ENCODE results near the gene CAVIN4.

The CAVIN4 gene

GRCh38 chr9:100583014-100583802, 5.3 kb downstream of the CAVIN4 start:
- no peaks in the 10 kb centered on the region; the same call in 1 of the 2 replicates for H3K4me1 ChIP-seq (ENCODE audit: low read length)
- H3K27me3 ChIP-seq (ENCODE audit: low read depth, low read length), result no peaks in the 10 kb centered on the region
- H3K4me3 ChIP-seq (ENCODE audit: low read length), result no peak overlapping the region
- no peaks in the 10 kb centered on the region for H3K36me3 ChIP-seq (replicated peaks; ENCODE audit: low read depth, low read length)
- H3K27ac ChIP-seq (ENCODE audit: low read length), result no peak overlapping the region
- H2AFZ ChIP-seq (ENCODE audit: low read depth, low read length), result no peak overlapping the region
- no peak overlapping the region for H3K9ac ChIP-seq (ENCODE audit: low read length)
- no peaks in the 10 kb centered on the region for H4K20me1 ChIP-seq (ENCODE audit: insufficient read depth, low read length)
- no peaks in the 10 kb centered on the region for H3K79me2 ChIP-seq (ENCODE audit: low read length)
- no peak overlapping the region for H3K4me2 ChIP-seq (ENCODE audit: low read length)
- TF ChIP-seq, protein P1, sequence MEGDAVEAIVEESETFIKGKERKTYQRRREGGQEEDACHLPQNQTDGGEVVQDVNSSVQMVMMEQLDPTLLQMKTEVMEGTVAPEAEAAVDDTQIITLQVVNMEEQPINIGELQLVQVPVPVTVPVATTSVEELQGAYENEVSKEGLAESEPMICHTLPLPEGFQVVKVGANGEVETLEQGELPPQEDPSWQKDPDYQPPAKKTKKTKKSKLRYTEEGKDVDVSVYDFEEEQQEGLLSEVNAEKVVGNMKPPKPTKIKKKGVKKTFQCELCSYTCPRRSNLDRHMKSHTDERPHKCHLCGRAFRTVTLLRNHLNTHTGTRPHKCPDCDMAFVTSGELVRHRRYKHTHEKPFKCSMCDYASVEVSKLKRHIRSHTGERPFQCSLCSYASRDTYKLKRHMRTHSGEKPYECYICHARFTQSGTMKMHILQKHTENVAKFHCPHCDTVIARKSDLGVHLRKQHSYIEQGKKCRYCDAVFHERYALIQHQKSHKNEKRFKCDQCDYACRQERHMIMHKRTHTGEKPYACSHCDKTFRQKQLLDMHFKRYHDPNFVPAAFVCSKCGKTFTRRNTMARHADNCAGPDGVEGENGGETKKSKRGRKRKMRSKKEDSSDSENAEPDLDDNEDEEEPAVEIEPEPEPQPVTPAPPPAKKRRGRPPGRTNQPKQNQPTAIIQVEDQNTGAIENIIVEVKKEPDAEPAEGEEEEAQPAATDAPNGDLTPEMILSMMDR (IDR thresholded peaks at IDR 0.05; ENCODE audit: low read depth, low read length), result no peak
- no peak for TF ChIP-seq EZH2phosphoT487 (IDR thresholded peaks at IDR 0.05; ENCODE audit: low read depth)
- no peaks in the 10 kb centered on the region for H3K9me3 ChIP-seq (ENCODE audit: insufficient read depth, low read length)

GRCh38 chr9:100584951-100585350, 7.1 kb downstream of the CAVIN4 start:
- no peak overlapping the region for H3K4me3 ChIP-seq (ENCODE audit: low read length)
- H3K27ac ChIP-seq (ENCODE audit: low read length), result no peak overlapping the region
- H3K9ac ChIP-seq (ENCODE audit: low read length), result no peak overlapping the region
- TF ChIP-seq EZH2phosphoT487 (IDR thresholded peaks at IDR 0.05; ENCODE audit: low read depth), result no peak
- TF ChIP-seq, protein P1 (IDR thresholded peaks at IDR 0.05; ENCODE audit: low read depth, low read length), result no peak
- H3K27me3 ChIP-seq (ENCODE audit: low read depth, low read length), result no peaks in the 10 kb centered on the region
- no peak overlapping the region for H2AFZ ChIP-seq (ENCODE audit: low read depth, low read length)
- H3K4me2 ChIP-seq (ENCODE audit: low read length), result no peak overlapping the region
- H3K36me3 ChIP-seq (replicated peaks; ENCODE audit: low read depth, low read length), result no peaks in the 10 kb centered on the region
- no peaks in the 10 kb centered on the region; the same call in 1 of the 2 replicates for H3K4me1 ChIP-seq (ENCODE audit: low read length)
- no peaks in the 10 kb centered on the region for H3K9me3 ChIP-seq (ENCODE audit: insufficient read depth, low read length)
- no peaks in the 10 kb centered on the region for H4K20me1 ChIP-seq (ENCODE audit: insufficient read depth, low read length)
- no peaks in the 10 kb centered on the region for H3K79me2 ChIP-seq (ENCODE audit: low read length)

GRCh38 chr9:100586093-100586492, 8.2 kb downstream of the CAVIN4 start:
- Histone ChIP-seq H3K79me2 (ENCODE audit: low read length) (no peaks in the 10 kb centered on the region), H3K27me3 (ENCODE audit: low read depth, low read length) (no peaks in the 10 kb centered on the region), H3K9ac (ENCODE audit: low read length) (no peak overlapping the region), H3K4me2 (ENCODE audit: low read length) (no peak overlapping the region), H4K20me1 (ENCODE audit: insufficient read depth, low read length) (no peaks in the 10 kb centered on the region), H2AFZ (ENCODE audit: low read depth, low read length) (no peak overlapping the region), H3K36me3 (replicated peaks; ENCODE audit: low read depth, low read length) (no peaks in the 10 kb centered on the region), H3K9me3 (ENCODE audit: insufficient read depth, low read length) (no peaks in the 10 kb centered on the region), H3K4me1 (ENCODE audit: low read length) (no peaks in the 10 kb centered on the region; the same call in 1 of the 2 replicates), H3K27ac (ENCODE audit: low read length) (no peak overlapping the region), H3K4me3 (ENCODE audit: low read length) (no peak overlapping the region)
- TF ChIP-seq, protein P1 (IDR thresholded peaks at IDR 0.05; ENCODE audit: low read depth, low read length), result no peak
- no peak for TF ChIP-seq EZH2phosphoT487 (IDR thresholded peaks at IDR 0.05; ENCODE audit: low read depth)

GRCh38 chr9:100587375-100587774, 9.5 kb downstream of the CAVIN4 start:
- no peaks in the 10 kb centered on the region for H3K27me3 ChIP-seq (ENCODE audit: low read depth, low read length)
- TF ChIP-seq EZH2phosphoT487 (IDR thresholded peaks at IDR 0.05; ENCODE audit: low read depth), result no peak
- TF ChIP-seq, protein P1 (IDR thresholded peaks at IDR 0.05; ENCODE audit: low read depth, low read length), result no peak
- no peaks in the 10 kb centered on the region for H3K36me3 ChIP-seq (replicated peaks; ENCODE audit: low read depth, low read length)
- no peak overlapping the region for H3K4me2 ChIP-seq (ENCODE audit: low read length)
- no peaks in the 10 kb centered on the region for H4K20me1 ChIP-seq (ENCODE audit: insufficient read depth, low read length)
- H3K4me3 ChIP-seq (ENCODE audit: low read length), result no peak overlapping the region
- no peak overlapping the region for H3K9ac ChIP-seq (ENCODE audit: low read length)
- no peaks in the 10 kb centered on the region; the same call in 1 of the 2 replicates for H3K4me1 ChIP-seq (ENCODE audit: low read length)
- no peaks in the 10 kb centered on the region for H3K9me3 ChIP-seq (ENCODE audit: insufficient read depth, low read length)
- H3K27ac ChIP-seq (ENCODE audit: low read length), result no peak overlapping the region
- H2AFZ ChIP-seq (ENCODE audit: low read depth, low read length), result no peak overlapping the region
- no peaks in the 10 kb centered on the region for H3K79me2 ChIP-seq (ENCODE audit: low read length)
